22Rv1 (cell line): ENCODE data around the gene RNU6-9.
A peak's percentile ranks its signal among the peaks of the same experiment; 100 is the strongest.

ENCODE experiments used
- H3K27ac ChIP-seq: fragments of 450-650 bp; 2 replicates; pipeline ENCODE4 v1.5.1; 2017
- ZFX ChIP-seq: fragments of 450-650 bp; IDR thresholded peaks from 2 replicates; pipeline ENCODE4 v1.6.1; 2017; ENCODE audit warnings: antibody characterized with exemption, borderline replicate concordance
- TF ChIP-seq, protein P1 (sequence below): fragments of 450-650 bp; IDR thresholded peaks from 2 replicates; pipeline ENCODE4 v1.5.1; 2017; ENCODE audit warnings: mild to moderate bottlenecking

RNU6-9 gene

DNA sequence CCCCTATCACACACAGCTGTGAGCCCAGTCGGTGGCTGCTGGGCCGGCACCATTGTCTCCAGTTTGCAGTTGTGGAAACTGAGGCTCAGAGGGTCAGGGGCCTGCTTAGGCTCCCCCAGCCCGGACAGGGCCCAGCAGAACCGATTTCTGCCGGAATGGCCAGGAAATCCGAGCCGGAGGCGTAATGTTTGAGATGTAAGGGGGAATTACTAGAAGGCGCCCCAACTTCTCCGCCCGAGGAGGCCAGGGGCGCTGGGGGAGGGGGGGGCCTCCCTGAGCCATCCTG, 24.8 kb downstream of the RNU6-9 start:
- no peak for TF ChIP-seq ZFX
- TF ChIP-seq, protein P1, sequence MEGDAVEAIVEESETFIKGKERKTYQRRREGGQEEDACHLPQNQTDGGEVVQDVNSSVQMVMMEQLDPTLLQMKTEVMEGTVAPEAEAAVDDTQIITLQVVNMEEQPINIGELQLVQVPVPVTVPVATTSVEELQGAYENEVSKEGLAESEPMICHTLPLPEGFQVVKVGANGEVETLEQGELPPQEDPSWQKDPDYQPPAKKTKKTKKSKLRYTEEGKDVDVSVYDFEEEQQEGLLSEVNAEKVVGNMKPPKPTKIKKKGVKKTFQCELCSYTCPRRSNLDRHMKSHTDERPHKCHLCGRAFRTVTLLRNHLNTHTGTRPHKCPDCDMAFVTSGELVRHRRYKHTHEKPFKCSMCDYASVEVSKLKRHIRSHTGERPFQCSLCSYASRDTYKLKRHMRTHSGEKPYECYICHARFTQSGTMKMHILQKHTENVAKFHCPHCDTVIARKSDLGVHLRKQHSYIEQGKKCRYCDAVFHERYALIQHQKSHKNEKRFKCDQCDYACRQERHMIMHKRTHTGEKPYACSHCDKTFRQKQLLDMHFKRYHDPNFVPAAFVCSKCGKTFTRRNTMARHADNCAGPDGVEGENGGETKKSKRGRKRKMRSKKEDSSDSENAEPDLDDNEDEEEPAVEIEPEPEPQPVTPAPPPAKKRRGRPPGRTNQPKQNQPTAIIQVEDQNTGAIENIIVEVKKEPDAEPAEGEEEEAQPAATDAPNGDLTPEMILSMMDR: no peak
- H3K27ac ChIP-seq: 0 out of 2 replicates have a peak overlapping the region, but pooled peaks have one; percentile 29

DNA sequence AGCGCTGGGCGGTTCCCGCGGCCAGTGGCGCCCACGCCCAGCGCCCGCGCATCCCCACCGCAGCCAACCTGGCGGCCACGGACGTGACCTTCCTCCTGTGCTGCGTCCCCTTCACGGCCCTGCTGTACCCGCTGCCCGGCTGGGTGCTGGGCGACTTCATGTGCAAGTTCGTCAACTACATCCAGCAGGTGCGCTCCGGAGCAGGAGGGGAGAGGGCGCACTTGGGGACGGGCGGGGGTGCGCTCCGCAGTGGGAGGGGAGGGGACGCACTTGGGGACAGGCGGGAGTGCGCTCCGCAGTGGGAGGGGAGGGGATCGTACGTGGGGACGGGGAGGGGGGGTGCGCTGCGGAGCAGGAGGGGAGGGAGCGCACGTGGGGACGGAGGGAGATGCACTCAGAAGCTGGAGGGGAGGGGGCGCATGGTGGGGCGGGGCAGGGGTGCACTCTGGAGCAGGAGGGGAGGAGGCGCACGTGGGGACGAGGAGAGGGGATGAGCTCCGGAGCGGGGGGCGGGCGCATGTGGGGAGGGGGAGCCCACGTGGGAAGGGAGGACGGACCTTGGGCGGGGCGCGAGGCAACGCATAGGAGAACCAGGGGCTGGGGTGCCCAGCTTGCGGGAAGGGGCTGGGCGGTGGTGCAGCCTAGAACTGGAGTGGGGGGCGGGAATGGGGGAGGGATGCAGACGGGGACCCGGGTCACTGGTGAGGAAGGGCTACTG, 25.4 kb downstream of the RNU6-9 start:
- H3K27ac ChIP-seq: peak overlapping the region; percentile 84

DNA sequence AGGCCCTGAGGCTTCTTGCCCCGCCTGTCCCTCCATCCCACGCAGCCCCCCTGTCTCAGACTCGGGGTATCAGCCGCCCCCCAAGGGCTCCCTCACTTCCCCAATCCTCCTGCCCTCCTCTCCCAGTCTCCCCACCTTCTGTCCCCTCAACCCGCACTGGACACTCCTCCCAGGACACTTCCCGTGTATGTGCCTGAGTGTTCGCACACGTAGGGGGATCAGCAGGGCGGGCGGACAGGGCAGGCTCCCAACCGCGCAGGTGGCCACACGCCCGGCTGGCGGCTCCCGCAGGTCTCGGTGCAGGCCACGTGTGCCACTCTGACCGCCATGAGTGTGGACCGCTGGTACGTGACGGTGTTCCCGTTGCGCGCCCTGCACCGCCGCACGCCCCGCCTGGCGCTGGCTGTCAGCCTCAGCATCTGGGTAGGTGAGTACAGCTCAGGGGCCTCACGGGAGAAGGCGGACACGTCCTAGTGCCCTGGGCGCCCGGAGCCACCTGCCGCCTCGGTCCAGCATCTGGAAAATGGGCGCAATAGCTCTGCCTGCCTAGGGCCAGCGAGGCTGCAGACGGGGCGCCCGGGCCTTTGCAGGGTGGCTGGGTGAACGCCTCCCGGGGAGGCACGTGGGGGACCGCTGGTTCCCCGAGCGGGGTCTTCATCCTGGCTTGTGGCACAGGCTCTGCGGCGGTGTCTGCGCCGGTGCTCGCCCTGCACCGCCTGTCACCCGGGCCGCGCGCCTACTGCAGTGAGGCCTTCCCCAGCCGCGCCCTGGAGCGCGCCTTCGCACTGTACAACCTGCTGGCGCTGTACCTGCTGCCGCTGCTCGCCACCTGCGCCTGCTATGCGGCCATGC, 26.1 kb downstream of the RNU6-9 start:
- TF ChIP-seq, protein P1: no peak
- TF ChIP-seq ZFX: no peak
- peak overlapping the region; percentile 84 for H3K27ac ChIP-seq

More for the DNA sequence above, 25.4 kb downstream of the RNU6-9 start:
- TF ChIP-seq, protein P1: no peak
- no peak for TF ChIP-seq ZFX

DNA sequence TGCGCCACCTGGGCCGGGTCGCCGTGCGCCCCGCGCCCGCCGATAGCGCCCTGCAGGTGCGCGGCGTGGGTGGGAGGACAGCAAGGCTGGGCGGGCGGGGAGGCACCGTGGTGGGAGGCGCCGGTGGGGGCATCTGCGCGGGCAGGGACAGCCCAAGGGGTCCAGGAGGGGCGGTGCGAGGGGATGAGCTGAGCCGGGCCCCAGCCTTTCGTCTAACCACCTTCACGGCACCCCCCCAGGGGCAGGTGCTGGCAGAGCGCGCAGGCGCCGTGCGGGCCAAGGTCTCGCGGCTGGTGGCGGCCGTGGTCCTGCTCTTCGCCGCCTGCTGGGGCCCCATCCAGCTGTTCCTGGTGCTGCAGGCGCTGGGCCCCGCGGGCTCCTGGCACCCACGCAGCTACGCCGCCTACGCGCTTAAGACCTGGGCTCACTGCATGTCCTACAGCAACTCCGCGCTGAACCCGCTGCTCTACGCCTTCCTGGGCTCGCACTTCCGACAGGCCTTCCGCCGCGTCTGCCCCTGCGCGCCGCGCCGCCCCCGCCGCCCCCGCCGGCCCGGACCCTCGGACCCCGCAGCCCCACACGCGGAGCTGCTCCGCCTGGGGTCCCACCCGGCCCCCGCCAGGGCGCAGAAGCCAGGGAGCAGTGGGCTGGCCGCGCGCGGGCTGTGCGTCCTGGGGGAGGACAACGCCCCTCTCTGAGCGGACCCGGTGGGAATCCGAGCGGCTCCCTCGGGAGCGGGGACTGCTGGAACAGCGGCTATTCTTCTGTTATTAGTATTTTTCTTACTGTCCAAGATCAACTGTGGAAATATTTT, 27.0 kb downstream of the RNU6-9 start:
- H3K27ac ChIP-seq: peak overlapping the region; percentile 84
- no peak for TF ChIP-seq ZFX
- TF ChIP-seq, protein P1: peak; percentile 15; the same call in 1 of the 2 replicates

DNA sequence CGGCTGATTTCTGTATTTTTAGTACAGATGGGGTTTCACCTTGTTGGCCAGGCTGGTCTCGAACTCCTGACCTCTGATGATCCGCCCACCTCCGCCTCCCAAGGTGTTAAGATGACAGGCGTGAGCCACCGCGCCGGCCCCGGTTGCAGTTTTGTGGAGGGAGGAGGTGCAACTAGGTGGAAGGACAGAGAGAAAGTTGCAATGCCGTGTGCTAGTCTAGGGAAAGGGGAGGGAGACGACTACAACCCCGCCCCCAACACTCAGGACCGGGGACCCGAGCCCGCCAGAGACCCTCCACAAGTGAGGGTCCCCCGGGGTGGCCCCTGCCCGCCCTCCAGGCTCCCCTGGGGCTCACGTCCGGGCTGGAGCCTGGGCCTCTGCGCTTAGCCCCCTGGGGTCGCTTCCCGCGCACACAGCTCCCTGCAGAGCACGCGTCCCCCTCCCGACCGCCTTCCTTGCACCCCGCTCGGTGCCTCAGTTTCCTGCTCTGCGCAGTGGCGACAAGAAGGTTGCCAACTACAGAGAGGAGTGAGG, 31.3 kb downstream of the RNU6-9 start:
- H3K27ac ChIP-seq: peak overlapping the region; percentile 80
- TF ChIP-seq ZFX: no peak
- TF ChIP-seq, protein P1: no peak

DNA sequence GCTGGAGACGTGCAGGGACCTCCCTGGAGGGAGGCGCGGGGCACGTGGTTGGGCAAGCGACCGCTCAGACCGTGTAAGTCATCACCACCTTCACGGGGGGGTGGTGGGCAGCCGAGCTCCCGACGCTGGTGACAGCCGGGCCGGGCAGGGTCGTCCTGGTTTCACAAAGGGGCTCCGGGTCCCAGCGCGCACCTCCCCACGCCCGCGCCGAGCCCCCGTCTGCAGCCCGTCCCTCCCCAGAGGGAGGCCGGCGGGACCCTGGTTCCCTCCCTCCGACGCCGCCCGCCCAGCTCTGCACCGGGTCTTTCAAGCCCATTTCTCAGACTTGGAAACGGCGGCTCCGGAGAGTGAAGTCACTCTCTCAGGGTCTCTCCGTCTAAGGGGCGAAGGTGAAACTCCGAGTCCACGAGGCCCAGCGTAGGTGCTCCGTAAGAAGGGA, 31.8 kb downstream of the RNU6-9 start:
- TF ChIP-seq, protein P1: no peak
- no peak for TF ChIP-seq ZFX
- peak overlapping the region; percentile 80 for H3K27ac ChIP-seq
